NCI-H69 (cell line): Measurements from ENCODE around the gene DNAJC12.
"Not testable (repeated sequence)": the region's sequence is repeated elsewhere in the genome, so short reads cannot be mapped to it uniquely, and the experiment has no call there.

ENCODE experiments used
- DNase-seq: peaks from one replicate; lab custom pipeline; 2025; lab: John Stamatoyannopoulos, UW

DNAJC12 gene

DNA sequence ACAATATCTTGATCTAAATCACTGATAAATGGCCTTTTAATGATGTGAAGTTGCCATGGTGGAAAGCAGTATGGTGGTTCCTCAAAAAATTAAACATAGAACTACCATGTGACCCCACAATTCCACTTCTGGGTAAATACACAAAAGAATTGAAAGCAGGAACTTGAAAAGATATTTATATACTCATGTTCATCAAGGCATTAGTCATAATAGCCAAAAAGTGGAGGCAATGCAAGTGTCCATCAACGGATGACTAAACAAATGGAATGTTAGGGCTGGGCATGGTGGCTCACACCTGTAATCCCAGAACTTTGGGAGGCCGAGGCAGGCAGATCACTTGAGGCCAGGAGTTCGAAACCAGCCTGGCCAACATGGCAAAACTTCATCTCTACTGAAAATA is 2.0 kb upstream of the DNAJC12 start:
- no peak for DNase-seq

DNA sequence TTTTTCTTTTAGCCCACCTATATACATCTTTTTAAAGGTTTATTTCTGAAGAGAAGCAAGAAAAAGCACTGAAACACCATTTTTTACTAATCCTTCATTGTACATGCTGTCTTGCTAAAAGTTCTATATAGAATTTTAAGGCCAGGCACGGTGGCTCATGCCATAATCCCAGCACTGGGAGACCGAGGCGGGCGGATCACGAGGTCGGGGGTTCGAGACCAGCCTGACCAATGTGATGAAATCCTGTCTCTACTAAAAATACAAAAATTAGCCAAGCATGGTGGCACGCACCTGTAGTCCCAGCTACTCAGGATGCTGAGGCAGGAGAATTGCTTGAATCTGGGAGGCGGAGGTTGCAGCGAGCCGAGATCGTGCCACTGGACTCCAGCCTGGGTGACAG is 1.5 kb upstream of the DNAJC12 start:
- DNase-seq, result not testable (repeated sequence)

DNA sequence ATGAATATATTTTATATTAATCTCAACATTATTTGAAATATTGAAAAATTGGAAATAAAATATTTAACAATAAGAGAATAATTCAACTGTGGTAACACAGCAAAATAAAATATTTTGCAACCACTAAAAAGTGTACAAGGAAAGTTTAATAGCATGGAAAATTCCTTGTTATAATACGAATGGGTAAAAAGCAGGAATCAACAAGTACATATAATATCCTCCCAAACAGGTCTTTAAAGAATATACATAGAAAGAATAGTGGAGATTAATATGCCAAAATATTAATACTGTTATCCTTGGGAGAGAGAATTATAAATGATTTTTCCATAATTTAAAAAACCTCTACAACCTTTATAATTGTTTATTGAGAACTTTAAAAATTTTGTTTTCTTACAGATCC is 1.0 kb downstream of the DNAJC12 start:
- DNase-seq, result no peak

DNA sequence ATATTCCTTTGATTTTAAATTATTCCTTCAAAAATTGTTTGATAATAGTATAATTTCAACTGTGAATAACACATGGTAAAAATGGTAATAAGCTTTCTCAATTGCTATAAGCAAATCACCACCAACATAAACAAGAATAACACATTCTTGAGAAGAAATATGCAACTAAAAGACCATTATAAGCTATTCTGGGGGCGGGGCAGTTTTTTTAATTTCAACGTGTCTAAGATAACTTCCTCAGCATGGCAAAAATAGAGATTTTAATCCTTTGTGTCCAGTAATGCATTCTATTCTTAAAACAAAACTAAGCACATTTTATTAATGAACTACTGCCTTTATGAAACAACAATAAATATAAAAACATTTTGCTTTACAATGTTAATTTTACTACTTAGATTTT is 1.5 kb downstream of the DNAJC12 start:
- DNase-seq, result peak; percentile 35

DNA sequence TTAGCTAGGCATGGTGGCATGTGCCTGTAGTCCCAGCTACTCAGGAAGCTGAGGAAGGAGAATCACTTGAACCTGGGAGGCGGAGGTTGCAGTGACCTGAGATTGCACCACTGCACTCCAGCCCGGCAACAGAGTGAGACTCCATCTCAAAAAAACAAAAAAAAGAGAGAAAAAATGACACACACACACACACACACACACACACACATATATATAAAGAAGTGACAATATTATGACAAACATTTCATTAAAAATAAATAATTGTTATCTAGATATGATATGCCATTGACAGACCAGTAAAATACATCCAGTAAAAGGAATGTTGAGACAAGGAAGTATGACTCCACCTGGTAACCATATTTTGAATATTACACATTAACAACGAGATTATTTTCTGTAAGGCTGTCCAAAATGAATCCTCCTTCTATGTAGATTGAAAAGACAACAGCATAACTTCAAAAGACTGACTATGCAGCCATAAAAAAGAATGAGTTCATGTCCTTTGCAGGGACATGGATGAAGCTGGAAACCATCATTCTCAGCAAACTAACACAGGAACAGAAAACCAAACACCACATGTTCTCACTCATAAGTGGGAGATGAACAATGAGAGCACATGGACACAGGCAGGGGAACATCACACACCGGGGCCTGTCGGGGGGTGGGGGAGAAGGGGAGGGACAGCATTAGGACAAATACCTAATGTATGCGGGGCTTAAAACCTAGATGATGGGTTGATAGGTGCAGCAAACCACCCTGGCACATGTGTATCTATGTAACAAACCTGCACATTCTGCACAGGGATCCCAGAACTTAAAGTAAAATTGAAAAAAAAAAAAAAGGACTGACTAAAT is 2.2 kb downstream of the DNAJC12 start:
- peak; percentile 46 for DNase-seq

DNA sequence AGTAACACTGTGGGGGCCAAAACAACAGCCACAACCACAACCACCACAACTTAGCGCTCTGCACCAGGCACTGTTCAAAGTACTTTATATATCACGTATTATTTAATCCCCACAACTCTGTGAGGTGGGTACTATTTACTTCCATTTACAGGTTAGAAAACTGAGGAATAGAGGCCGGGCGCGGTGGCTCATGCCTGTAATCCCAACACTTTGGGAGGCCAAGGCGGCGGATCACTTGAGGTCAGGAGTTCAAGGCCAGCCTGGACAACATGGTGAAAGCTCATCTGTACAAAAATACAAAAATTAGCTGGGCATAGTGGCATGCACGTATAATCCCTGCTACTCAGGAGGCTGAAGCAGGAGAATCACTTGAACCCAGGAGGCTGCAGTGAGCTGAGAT is 3.6 kb downstream of the DNAJC12 start:
- no peak for DNase-seq

DNA sequence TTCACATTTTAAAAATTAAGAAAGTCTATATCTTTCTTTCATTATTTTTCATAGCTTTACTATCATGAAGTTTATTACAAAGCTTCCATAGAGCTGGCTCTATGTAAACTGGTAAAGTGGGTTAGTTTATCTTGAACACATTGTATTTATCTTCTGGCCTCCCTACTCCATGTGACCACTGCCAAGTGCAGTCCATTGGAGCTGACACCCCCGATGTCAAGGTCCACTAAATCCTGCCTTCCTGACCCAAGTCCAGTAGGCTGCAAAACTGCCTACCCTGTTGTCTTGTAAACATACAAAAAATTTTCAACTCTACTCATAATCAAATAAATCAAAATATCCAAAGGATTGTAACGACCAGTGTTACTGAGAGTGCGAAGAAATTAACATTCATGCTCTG is 10.2 kb downstream of the DNAJC12 start:
- DNase-seq, result no peak

DNA sequence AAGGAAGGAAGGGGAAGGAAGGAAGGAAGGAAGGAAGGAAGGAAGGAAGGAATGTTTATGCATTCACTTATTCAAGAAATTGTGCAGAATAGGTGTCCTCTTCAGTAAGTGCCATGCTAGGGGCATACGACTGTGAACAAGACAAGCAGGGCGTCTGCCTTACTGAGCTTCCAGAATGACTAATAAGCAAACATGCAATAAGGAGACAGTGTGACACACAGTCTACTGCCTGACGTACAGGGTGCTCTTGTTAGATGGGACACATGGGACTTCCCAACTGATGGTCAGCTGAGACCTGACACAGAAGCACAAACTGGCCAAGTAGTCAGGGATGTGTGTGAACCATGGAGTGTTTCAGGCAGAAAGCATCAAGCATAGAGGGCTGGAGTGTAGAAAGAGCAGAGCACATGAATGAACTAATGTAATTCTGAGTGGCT is 18.2 kb downstream of the DNAJC12 start:
- peak; percentile 25 for DNase-seq

DNA sequence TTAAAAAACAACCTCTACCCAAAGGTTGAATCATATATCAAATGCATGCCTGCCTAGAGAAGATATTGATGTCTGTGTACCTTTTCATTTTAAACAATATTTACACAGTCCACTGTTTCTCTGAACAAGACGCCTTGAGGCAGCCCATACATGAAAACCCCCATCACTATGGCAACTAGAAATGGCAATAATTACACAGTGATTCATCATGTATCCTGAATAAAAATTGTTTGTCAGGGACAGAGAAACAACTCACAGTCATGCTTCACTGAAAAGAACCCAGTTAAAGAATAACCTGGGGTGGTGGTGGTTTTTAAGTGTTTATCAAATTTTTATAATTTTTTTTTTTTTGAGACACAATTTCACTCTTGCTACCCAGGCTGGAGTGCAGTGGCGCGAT is 19.7 kb downstream of the DNAJC12 start:
- DNase-seq, result peak; percentile 83

DNA sequence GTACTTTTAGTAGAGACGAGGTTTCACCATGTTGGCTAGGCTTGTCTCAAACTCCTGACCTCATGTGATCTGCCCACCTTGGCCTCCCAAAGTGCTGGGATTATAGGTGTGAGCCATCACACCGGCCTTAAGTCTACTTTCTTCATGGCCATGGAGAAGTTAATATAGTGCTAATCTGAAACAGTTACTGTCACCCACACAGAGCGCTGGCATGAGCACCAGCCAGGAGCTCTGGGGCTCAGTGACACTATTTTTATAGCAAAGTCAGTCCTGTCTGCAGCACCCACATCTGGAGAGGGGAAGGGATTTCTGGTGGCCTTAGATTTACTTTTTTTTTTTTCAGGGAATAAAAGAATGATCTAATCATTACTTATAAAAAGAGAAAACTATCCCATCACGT is 21.3 kb downstream of the DNAJC12 start:
- no peak for DNase-seq

DNA sequence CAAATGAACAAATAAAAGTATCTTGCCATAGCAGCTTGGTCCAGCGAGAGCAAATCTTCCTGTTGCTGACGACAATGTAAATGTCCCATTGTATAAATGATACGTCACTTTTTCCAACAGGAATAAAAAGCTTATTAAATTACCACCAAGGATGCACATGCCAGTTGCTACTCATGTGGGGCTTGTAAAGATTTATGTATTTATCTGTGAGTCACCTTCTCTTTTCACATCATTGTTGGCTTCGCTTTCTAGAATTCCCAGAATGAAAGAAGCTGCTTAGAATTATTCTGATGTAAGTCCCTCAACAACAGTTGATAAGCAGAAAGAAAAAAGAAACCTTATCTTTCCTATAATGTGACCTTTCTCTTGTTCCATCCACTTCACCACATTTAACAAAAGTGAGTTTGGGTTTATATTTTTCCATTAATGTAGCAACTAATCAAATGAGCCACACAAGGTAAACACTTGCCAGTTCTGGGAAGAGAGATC is 22.4 kb downstream of the DNAJC12 start:
- DNase-seq, result peak; percentile 29

DNA sequence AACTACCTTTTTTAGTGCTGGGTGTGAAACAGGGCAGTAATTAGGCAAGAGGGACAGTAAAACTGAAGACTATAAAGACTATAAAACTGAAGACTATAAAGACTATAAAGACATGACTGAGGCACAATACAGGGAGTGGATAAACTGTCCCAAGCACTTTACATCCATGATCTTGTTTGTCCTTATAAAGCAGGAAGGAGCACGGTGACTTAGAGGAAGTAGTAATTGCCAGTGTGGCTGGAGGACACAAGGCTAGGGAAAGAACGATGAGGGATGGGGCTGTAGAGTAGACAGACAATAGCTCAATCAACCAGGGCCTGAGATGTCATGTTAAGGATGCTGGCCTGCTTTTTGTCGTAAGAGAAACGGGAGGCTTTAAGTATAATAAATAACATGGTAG is 26.0 kb downstream of the DNAJC12 start:
- peak; percentile 10 for DNase-seq

DNA sequence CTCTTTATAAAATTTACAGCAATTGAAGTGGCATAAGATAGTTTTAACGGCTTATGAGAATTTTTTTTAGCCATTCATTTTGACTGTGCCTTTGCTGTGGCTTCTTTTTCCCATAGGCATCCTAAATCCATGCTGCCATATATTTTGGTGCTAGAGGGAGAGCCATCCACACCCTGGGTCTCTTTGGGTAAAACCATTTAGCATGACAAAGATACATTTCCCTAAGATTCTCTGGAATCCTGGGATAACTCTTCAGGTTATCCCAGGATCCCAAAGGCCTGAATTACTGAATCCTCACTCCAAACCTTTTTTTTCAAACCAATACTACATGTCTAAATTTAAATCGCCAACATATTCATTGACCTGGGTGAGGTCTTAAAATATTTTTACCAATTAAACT is 28.9 kb downstream of the DNAJC12 start:
- no peak for DNase-seq

DNA sequence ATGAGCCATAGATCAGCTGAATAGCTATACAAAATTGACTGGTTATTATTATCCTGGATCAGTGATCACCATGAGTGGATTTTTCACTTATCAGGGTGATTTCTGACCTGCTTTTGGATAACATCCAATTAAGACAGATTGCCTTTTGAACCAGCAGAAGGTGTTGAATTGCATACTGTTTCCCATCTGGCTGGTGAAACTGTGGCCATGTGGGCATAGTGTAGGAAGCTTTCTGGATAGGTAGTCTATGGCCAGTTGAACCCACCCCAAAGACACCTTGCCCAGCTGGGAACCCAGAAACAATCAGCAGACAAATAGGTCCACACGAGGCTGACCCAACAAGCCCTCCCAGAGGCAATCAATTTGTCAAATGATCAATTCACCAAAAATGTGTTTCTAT is 29.3 kb downstream of the DNAJC12 start:
- DNase-seq, result peak; percentile 79

DNA sequence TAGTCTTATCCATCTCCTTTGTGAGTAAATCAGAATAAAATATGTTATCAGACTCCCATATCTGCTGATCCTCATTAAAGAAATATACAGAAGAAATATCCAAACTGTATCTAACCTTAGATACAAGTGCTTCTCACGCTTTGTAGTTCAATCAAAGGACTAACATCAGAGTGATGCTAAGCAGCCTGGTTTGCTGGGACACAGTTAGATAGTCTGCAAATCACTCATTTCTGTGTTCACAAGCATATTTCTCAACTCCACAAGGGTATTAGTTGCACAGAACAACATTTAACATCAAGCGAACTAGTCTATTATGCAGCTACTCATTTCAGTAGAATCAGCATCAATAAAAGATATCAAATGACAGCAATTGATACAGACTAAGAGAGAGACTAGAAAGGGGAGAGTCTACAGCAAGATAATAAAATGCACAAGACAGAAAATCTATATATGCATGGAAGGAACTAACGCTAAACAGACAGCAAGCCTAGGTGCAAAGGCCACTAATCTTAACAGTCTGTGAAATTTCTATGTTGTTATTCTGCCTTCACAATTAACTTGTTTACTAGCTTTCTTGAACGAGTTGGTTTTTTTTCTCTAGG is 30.0 kb downstream of the DNAJC12 start:
- DNase-seq, result peak; percentile 3

DNA sequence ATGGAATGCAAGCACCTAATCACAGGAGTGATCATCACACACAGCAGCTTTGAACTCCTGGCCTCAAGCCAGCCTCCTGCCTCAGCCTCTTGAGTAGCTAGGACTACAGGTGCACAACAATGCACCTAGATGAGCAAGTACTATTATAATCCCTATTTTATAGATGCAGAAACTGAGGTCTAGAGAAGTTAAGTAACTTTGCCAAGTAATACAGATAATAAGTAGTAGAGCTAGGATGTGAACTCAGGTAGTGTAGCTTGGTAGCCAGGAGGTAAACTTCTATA is 33.7 kb downstream of the DNAJC12 start:
- DNase-seq, result no peak

DNA sequence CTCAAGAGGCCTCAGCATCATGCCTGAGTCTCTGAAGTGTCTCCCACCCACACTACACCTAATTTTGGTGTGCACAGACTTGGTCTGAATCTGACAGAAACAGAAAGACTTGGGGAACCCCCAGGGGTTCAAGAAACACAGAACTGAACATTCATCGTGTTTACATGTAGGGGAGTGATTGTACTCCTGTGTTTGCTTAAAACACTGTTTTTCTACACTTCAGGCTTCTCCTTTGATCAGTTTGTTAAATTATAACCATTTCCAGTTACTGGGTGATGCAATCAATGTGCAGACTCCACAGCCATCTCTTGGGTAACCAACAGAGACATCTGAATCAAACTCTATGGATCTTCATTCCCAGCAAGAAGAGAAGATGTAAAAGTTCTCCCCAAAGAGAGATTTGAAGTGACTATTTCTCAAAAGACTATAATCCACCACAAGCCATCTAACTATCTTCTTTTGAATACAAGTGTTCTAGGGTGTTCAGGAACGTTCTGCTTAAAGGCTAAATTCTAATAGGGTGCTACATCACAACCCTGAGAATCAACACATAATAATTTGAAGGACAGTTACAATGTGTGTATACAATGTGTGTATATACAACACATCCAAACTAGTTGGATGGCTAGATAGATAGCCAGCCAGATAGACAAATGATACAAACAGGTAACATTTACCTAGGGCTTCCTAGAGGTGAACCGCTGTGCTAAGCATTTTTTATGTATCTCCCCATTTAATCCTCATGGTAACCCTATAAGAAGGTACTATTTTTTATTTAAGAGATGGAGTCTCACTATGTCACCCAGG is 34.2 kb downstream of the DNAJC12 start:
- DNase-seq, result no peak

DNA sequence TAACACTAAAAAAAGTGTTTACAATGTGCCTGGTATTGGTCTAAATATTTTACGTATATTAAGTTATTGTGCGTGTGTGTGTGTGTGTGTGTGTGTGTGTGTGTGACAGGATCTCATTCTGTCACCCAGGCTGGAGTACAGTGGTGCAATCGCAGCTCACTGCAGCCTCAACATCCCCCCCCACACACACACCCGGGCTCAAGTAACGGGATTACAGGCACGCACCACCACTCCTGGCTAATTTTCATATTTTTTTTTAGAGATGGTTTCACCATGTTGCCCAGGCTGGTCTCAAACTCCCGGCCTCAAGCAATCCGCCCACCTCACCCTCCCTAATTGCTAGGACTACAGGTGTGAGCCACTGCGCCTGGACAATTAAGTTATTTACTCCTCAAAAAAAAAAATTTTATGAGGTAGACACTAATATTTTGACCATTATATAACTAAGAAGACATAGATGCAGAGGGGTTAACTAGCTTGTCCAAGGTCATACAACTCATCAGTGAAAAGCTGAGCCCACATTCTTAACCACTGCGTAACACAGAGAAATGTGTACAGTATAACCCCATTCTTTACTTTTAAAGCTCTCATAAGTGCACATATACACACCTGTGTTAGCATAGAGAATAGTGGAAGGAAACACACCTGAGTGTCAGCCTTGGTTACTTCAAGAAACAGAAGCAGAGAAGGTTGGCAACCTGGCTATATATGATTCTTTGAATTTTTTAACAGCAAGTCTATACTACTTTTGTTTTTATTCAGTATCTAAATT is 35.0 kb downstream of the DNAJC12 start:
- no peak for DNase-seq

DNA sequence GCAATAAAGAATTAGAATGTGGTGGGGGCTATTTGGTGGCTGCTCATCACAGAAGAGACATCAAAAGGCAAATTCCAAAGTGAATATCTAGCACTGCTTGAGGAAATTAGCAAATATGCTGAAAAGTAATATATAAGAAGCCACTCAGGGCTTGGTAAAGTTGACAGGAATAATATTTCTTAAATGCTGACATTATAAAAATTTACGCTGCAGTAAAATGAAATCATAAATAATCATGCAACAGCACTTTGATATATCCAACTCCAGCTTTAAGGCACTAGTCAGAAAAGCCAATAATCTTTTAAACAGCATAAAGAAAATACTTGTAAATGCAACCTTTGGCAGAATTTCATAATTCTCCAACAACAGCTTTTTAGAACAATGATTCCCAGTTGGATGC is 36.9 kb downstream of the DNAJC12 start:
- DNase-seq, result no peak

DNA sequence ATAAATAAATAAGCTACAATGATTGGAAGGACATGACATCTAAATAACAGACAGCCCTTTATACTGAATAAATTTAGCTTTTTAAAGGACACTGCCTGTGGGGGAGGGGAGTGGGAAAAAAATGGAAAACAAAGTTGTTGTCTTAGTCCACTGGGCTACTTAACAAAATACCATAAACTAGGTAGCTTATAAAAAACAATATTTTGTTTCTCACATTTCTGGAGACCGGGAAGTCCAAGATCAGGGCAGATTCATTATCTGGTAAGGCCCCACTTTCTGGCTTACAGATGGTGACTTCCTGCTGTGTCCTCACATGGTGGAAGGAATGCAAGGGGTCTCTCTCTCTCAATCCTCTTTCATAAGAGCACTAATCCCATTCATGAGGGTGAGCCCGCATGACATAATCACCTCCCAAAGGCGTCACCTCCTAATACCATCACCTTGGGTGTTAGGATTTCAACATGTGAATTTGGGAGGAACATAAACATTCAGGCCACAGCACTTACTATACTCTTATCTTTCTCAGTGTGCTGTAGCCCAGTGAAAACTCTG is 43.0 kb downstream of the DNAJC12 start:
- no peak for DNase-seq

DNA sequence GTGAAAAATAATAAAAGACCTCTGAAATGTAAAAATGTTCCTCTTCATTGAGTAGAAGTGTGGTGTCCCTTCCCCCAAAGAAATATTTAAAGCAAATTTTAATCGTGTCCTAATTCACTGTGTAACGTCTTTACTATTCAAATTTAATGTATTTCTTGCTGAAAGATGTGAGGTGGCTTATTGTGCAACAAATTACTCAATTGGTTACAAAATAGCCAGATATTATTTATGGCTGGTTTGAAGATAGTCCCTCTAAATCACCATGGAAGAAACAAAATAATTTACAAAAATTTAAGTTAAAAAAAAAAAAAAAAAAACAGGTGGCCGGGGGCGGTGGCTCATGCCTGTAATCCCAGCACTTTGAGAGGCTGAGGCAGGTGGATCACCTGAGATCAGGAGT is 43.7 kb downstream of the DNAJC12 start:
- DNase-seq, result no peak

DNA sequence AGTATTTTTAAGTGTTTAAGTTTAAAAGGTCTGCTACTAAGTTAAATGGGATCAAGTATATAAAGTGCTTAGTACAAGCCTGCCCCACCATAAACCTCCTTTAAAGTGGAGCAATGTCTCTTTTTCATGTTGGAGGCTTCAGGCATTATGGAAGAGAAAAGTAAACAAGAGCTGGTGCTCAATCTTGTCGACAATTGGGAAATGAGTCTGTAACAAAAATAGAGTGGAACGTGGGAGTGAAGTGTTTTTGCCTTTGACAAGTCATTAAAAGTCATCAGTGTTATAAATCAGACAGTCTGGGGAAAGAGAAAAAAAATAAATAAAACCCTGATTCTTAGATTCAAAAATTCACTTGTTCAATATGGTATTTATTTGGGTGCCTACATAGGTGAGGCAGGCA is 44.7 kb downstream of the DNAJC12 start:
- peak; percentile 1 for DNase-seq
